ENCODE measurements around the gene KIF24.
"Not testable (repeated sequence)": the region's sequence is repeated elsewhere in the genome, so short reads cannot be mapped to it uniquely, and the experiment has no call there.

The KIF24 gene

DNA sequence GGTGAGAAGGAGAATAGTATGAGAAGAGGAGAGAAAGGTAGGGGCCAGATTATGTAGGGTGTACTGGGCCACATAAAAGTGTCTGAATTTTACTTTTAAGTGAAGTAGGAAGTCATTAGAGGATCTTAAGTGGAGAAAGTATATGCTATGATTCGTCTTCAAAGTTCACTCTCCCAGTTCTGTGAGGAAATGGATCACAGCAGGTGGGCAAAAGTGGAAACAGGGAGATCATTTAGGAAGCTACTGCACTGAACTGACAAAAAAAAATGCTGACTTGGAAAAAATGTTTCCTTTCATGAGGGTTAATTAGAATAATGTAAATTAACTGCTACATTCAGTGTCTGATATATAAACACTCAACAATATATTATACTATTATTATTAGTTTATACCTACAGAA is 2.4 kb downstream of the KIF24 start:
- no peak for DNase-seq

DNA sequence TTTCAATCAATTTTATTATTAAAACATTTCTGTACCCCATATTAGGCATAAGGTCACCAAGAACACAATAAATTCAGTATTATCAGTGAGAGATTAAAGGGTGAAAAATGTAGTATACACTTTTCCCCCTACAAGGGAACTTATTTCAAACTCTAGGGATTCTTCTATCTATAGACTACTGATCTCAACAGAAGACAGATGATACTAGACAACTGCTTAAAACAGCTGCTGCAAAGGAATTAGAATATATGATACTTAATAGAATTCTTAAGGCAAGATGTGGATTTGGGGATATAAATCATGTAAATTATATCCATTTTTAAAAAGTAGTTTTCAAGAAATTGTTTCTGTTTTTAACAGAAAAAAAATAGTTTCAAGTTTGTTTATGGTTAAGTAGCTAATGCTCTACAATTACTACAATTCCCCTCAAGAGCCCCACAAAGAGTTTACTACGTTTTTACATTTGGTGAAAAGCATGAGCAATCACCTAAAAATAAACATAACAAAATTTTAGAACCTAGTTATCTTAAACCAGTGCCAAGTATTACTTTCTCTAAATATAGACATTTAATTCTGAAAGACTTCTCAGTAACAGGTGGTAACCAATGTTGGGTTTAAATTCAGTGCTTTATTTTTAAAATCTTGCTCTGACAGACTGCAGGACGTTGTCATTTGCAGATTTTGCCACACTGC is 6.0 kb downstream of the KIF24 start:
- DNase-seq = no peak

DNA sequence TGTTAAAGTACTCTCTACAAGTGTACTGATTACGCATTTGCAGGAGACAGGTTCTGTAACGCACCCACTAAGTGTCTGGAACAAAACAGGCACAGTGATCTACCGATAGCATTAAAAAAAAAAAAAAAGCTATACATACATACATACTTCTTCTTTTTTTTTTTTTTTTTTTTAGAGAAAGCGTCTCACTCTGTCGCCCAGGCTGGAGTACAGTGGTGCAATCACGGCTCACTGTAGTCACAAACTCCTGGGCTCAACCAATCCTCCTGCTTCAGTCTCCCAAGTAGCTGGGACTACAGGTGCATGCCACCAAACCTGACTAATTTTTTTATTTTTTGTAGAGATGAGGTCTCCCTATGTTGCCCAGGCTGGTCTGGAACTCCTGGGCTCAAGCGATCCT is 7.6 kb downstream of the KIF24 start:
- DNase-seq = no peak

DNA sequence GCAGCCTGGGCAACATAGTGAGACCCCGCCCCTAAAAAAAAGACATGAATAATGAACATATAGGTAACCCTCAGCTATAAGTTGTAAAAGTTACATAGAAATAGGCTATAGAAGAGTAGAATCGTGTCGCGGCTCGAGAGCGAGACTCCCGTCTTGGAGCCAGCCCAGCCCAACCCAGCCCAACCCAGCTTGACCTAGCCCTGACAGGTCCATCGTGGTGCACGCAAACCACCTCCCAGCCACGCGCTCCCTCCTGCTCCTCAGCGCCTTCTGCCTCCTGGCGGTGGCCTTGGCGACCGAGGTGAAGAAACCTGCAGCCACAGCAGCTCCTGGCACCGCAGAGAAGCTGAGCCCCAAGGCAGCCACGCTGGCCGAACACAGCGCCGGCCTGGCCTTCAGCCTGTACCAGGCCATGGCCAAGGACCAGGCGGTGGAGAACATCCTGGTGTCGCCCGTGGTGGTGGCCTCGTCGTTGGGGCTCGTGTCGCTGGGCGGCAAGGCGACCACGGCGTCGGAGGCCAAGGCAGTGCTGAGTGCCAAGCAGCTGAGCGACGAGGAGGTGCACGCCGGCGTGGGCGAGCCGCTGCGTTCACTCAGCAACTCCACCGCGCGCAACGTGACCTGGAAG is 10.8 kb downstream of the KIF24 start:
- DNase-seq = no peak

DNA sequence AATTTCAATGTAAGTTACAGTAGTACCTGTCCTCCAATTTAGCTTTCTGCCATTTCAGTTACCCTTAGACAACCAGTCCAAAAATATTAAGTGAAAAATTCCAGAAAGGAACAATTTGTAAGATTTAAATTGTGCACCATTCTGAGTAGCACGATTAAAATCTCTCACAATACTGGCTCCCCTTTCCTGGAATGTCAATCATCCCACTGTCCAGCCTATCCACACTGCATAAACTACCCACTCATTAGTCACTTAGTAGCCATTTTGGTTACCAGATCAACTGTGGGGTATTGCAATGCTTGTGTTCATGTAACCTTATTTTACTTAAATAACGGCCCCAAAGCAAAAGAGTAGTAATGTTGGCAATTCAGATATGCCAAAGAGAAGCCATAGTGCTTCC is 11.6 kb downstream of the KIF24 start:
- no peak for DNase-seq

DNA sequence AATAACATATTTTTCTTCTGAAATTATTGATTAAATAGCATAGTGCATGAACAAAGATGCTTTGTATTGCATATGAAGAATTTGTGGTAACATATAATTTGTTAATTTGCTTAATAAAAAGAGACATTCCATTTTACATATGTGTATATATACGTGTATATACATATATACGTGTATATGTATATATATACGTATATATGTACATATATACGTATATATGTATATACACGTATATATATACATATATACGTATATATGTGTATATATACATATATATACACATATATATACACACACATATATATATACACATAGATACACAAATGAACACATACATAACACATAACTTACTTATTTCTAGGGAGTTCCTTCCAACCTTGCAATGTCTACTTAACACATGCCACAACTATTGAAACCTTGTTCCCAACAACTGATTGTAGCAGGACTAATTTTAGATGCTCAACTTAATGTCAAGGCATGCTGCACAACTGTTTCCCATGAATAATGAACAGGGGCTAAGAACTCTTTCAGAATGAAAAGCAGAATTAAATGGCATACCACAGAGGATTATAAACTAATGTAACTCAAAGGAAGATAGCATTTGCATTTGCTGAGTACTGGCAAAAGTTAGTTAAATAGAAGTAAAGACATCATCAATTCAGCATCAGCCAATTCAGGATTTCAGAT is 17.4 kb downstream of the KIF24 start:
- no peak for DNase-seq

DNA sequence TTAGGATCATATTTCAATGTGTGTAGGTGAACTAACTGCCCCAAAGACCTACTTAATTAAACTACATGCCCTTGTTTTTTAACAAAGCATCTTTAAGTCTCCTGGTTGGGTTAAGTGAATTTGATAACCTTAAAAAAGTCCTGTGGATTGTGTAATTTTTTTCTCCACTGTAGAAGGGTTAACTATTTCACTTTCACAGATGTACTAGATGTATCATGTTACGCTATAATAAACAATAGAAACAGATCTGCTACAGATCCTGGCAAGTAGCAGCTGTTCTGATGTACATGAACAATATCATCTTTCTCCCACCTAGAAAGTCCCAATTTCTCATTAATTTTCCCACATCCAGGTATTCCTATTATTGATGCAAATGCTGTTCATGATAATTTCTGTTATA is 18.9 kb downstream of the KIF24 start:
- DNase-seq = no peak

DNA sequence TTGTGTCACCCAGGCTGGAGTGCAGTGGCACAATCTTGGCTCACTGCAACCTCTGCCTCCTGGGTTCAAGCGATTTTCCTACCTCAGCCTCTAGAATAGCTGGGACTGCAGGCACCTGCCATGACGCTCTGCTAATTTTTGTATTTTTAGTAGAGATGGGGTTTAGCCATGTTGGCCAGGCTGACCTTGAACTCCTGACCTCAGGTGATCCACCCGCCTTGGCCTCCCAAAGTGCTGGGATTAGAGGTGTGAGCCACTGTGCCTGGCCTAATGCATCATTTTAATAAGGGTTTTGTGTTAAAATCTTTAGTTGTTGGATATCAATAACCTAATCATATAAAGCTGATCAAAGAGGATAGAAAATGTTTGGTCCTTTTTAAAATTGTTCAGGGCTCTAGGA is 20.8 kb downstream of the KIF24 start:
- not testable (repeated sequence) for DNase-seq

DNA sequence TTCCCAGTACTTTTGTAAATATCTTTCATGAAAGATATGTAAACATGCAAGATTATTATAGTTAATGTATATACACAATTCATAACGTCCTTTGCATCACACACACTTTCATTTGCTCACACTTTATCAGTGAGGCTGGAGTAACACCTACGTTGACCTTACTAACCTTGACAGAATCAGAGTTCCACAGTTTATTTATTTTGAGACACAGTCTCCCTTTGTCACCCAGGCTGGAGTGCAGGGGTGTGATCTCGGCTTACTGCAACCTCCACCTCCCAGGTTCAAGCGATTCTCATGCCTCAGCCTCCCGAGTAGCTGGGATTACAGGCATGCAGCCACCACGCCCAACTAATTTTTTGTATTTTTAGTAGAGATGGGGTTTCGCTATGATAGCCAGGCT is 28.0 kb downstream of the KIF24 start:
- not testable (repeated sequence) for DNase-seq

DNA sequence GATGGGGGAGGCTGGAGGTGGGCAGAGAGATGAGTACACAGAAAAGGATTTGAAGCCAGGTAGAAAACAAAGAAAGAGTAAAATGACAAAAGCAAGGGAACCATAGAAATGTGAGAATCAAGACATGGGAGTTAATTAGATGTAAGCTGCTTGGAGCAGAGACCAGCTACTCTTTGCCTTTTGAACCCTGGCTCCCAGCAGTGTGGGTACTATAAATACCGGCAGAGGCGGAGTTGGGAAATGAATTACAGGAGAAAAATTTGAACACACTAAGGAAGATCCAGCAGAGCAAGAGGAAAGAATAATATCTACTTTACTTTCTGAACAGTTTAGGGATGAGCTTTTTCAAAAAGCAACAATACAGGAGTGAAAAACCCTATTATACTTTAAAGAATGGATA is 36.5 kb downstream of the KIF24 start:
- no peak for DNase-seq

DNA sequence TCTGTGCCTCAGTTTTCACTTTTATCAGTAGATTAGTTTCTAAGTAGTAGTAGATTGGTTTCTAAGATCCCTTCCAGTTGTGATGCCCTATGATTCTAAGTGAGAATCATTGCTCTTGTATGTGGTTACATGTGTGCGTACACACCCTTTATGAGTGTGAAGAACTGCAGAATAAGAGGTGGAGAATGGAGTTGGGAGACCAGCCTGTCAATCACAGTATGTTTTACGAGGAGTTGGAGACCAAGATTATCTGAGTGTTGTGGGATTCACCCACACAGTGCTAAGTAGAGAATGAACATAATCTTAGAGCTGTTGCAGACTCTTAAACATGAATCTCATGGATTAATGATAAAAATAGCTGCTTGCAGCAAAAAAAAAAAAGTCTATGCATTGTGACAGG is 37.6 kb downstream of the KIF24 start:
- DNase-seq = no peak

DNA sequence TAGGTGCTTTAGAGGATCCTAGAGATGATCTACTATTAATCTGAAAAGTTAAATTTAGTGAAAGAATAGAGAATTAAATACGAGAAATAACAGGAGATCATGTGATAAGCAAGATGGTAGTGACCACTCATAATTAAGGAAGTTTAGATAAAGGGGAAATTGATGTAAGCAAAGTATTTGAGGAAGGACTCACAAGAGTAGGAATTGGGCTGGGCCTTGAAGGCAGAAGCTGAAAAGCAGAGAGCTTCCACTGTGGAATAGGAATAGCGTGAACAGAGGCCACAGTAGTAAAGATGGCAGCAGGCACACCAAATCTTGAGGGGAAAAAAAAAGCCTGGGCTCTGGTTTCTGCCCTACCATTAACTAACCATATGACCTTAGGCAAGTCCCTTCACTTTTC is 38.0 kb downstream of the KIF24 start:
- no peak for DNase-seq

DNA sequence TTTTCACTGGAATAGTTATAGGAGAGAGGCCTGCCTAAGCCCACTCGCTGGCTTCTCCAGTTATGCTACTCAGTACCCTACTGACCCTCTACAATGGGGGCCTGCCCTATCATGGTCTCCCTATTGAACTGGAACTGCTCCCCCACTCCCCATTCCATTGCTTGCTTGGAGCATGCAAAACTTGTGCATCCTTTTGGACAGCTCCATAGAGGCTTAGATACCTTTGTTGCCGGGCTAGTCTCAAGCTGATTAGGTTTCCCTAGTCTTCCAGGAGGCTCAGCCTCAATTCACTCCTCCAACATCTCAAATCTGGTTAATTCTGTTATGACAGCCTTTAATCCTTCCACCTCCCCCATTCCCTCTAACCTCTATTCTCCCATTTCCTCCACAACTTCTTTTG is 39.9 kb downstream of the KIF24 start:
- DNase-seq = no peak

DNA sequence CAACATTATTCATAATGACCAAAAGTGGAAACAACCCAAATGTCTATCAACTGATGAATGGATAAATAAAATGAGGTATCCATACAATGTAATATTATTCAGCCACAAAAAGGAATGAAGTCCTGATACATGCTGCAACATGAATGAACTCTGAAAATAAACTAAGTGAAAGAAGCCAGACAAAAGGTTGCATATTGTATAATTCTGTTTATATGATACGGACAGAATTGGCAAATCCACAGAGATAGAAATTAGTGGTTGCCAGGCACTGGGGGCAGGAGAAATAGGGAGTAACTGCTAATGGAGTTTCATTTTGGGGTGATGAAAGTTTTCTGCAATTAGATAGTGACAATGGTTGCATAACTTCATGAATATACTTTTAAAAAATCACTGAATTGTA is 47.0 kb downstream of the KIF24 start:
- no peak for DNase-seq

DNA sequence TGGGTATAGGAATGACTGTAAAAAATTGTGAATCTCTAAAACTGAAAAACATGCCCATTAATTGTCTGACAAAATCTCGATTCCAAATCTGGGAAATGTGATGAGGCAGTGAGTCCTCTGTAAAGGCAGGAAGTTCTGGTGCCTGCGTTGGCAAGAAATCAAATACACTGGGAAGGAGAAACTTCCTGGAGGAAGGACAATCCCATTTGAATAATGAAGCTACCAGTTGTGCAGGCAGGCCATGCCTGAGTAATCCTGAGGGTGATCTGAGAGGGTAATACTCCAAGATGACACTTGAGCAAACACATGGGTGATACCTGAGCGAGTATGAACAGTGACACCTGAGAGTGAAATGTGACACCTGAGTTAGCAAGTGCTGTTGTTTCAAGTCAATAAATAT is 49.7 kb downstream of the KIF24 start:
- DNase-seq = no peak

All from SW 1271 (cell line).